BJ (cell line): Measurements from ENCODE around the gene AZU1. TPM values are rescaled to one million over a fixed set of nuclear protein-coding genes. Genes with fewer than 3 reads are reported as not detected.

ENCODE experiments used
- CTCF ChIA-PET: fragments of 350-600 bp; formaldehyde crosslinking; extraction: SDS; loops from one replicate; lab custom pipeline; 2021; ENCODE audit warnings: antibody characterized with exemption, inconsistent platforms; lab: Yijun Ruan, JAX
- POLR2A ChIA-PET: fragments of 300-600 bp; sonication (Branson Sonifier 250); formaldehyde crosslinking; extraction: SDS; loops from one replicate; lab custom pipeline; 2021; ENCODE audit warnings: antibody characterized with exemption; lab: Charles Lee
- DNase-seq: peaks from one replicate; pipeline ENCODE4 v3.0.0-alpha.2; 2011; ENCODE audit warnings: low read depth
- H3K27me3 ChIP-seq: 2 replicates; pipeline ENCODE4 v1.6.0; 2011; ENCODE audit warnings: low read length; ENCODE audit not compliant: control insufficient read depth, insufficient read depth
- H3K36me3 ChIP-seq: 2 replicates; pipeline ENCODE4 v1.5.1; 2011; ENCODE audit warnings: low read length; ENCODE audit not compliant: control insufficient read depth, insufficient read depth
- H3K4me3 ChIP-seq: 2 replicates; pipeline ENCODE4 v1.5.1; 2011; ENCODE audit warnings: low read depth, mild to moderate bottlenecking, control low read depth, low read length
- CTCF ChIP-seq: IDR thresholded peaks from 2 replicates; pipeline ENCODE4 v1.5.1; 2011; ENCODE audit warnings: low read depth, mild to moderate bottlenecking, control low read depth, inconsistent platforms, low read length, moderate library complexity; ENCODE audit not compliant: insufficient read depth
- polyA plus RNA-seq: library from polyadenylated mRNA; depleted of rRNA; stranded (reverse); fragments of >200 nt; gene quantifications from 2 replicates; pipeline ENCODE4 v1.2.3, GENCODE V29; 2011

The AZU1 gene
- polyA plus RNA-seq, 1 experiment: 0.07 TPM

- Histone ChIP-seq H3K36me3 (no peaks in the 10 kb centered on the region; the same call in 1 of the 2 replicates), H3K27me3 (no peaks in the 10 kb centered on the region), H3K4me3 (no peak overlapping the region)
- POLR2A ChIA-PET: no interaction called here
- CTCF ChIA-PET: no interaction called here
- TF ChIP-seq CTCF: no peak
- no peak for DNase-seq
These were observed 35.2 kb upstream of the AZU1 start for GRCh38 chr19:792306-792885.

- POLR2A ChIA-PET: no interaction called here
- no peak overlapping the region for H3K4me3 ChIP-seq
- DNase-seq: no peak
- no peaks in the 10 kb centered on the region for H3K27me3 ChIP-seq
- no peak for TF ChIP-seq CTCF
- CTCF ChIA-PET: interaction anchor here (0.8 kb wide), 1 partner anchor 24 kb away, joined by 3 read pairs; no protein-coding TSS in a partner anchor
- H3K36me3 ChIP-seq: no peaks in the 10 kb centered on the region; the same call in 1 of the 2 replicates
These were observed 33.8 kb upstream of the AZU1 start for GRCh38 chr19:793806-794205.

GRCh38 chr19:795073-795611 is 32.5 kb upstream of the AZU1 start:
- Histone ChIP-seq H3K27me3 (no peaks in the 10 kb centered on the region), H3K36me3 (no peaks in the 10 kb centered on the region), H3K4me3 (no peak overlapping the region)
- CTCF ChIA-PET: interaction anchor here (1.2 kb wide), 1 partner anchor 25 kb away, joined by 3 read pairs; no protein-coding TSS in a partner anchor
- no peak for DNase-seq
- no peak for TF ChIP-seq CTCF
- POLR2A ChIA-PET: no interaction called here

- H3K4me3 ChIP-seq: peak overlapping the region; percentile 63
- ChIA-PET POLR2A (no interaction called here), CTCF (interaction anchor here (1.1 to 1.2 kb wide), 2 partner anchors 26 to 27 kb away, joined by 3 read pairs; no protein-coding TSS in a partner anchor)
These were observed 31.7 kb upstream of the AZU1 start for GRCh38 chr19:795691-796581.

More at GRCh38 chr19:795691-796581, 31.7 kb upstream of the AZU1 start:
- H3K36me3 ChIP-seq: 0 out of 2 replicates have a peak, but pooled peaks cover 2% of the 10 kb centered on the region
- no peaks in the 10 kb centered on the region for H3K27me3 ChIP-seq
- no peak for DNase-seq
- TF ChIP-seq CTCF: no peak
